ENCODE measurements around the gene JUND. TPM values are rescaled to one million over a fixed set of nuclear protein-coding genes. Genes with fewer than 3 reads are reported as not detected.
A peak's percentile ranks its signal among the peaks of the same experiment; 100 is the strongest.

JUND gene
- total and polyA plus RNA-seq, 2 of the 4 experiments (the other 2 are of a cell fraction) = 14.2 to 77.2 TPM

GRCh38 chr19:18232540-18233223 lies 48.7 kb downstream of the JUND start:
- no TSS peak for BruUV-seq (replicated peaks)
- intact Hi-C loops (cut with micrococcal nuclease) = no loop called here
- H3K14ac ChIP-seq (replicated peaks; ENCODE audit: low read depth, low read length) = no peak overlapping the region
- no peak overlapping the region for H3K4me3 ChIP-seq (ENCODE audit: insufficient read depth, low read depth, low read length)
- H4K91ac ChIP-seq (ENCODE audit: insufficient read depth, low read depth, low read length) = no peak overlapping the region
- H4K8ac ChIP-seq (ENCODE audit: low read depth in 2 of 2, low read length in 2 of 2) = no peak overlapping the region
- no peak overlapping the region for H2BK20ac ChIP-seq (ENCODE audit: low read depth, low read length)
- no peak overlapping the region for H3K23ac ChIP-seq (ENCODE audit: low read depth, low read length)
- H3K36me3 ChIP-seq (ENCODE audit: control insufficient read depth, insufficient read depth, low read length) = no peaks in the 10 kb centered on the region
- DNase-seq = no peak
- ChIA-PET CTCF (interaction anchor here (1.0 kb wide), 1 partner anchor 24 kb away, joined by 4 read pairs; no protein-coding TSS in a partner anchor), POLR2A (ENCODE audit: unreplicated experiment) (no interaction called here)
- 0% methylated on average over 15 of the region's 46 CpGs; no CpG with 5 or more reads in 1 of the 2 experiments for WGBS, 2 experiments (ENCODE audit: extremely low coverage in 2 of 2, insufficient read length in 1 of 2)
- H4K5ac ChIP-seq (ENCODE audit: low read depth, low read length) = no peak overlapping the region
- peak overlapping the region; percentile 5 for H2AK9ac ChIP-seq (replicated peaks; ENCODE audit: low read depth, low read length, poor library complexity)
- H2BK120ac ChIP-seq (ENCODE audit: low read depth, low read length) = no peak overlapping the region
- no peak overlapping the region for H3K4me2 ChIP-seq (ENCODE audit: low read depth, low read length)
- peak; percentile 32 for ATAC-seq (ENCODE audit: low read depth)
- H2BK15ac ChIP-seq (ENCODE audit: low read depth, low read length) = no peak overlapping the region
- no peak overlapping the region for H3K56ac ChIP-seq (ENCODE audit: extremely low read depth, insufficient read depth, low read length)
- no peak overlapping the region for H2AK5ac ChIP-seq (ENCODE audit: low read depth, low read length)
- peaks cover 3% of the 10 kb centered on the region; the same call in 1 of the 2 replicates for H3K9me3 ChIP-seq (ENCODE audit: control insufficient read depth, insufficient read depth, low read length)
- TF ChIP-seq RAD21 (IDR thresholded peaks at IDR 0.05; ENCODE audit: low read length) (0 out of 2 replicates have a peak, but pooled peaks have one; percentile 5), RFX5 (IDR thresholded peaks at IDR 0.05; ENCODE audit: low read depth, low read length) (no peak)
- TF ChIP-seq, protein P1, sequence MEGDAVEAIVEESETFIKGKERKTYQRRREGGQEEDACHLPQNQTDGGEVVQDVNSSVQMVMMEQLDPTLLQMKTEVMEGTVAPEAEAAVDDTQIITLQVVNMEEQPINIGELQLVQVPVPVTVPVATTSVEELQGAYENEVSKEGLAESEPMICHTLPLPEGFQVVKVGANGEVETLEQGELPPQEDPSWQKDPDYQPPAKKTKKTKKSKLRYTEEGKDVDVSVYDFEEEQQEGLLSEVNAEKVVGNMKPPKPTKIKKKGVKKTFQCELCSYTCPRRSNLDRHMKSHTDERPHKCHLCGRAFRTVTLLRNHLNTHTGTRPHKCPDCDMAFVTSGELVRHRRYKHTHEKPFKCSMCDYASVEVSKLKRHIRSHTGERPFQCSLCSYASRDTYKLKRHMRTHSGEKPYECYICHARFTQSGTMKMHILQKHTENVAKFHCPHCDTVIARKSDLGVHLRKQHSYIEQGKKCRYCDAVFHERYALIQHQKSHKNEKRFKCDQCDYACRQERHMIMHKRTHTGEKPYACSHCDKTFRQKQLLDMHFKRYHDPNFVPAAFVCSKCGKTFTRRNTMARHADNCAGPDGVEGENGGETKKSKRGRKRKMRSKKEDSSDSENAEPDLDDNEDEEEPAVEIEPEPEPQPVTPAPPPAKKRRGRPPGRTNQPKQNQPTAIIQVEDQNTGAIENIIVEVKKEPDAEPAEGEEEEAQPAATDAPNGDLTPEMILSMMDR (conservative IDR thresholded peaks at IDR 0.05; ENCODE audit: low read depth, low read length) = 0 out of 2 replicates have a peak, but pooled peaks have one; percentile 13
- H3K4me1 ChIP-seq (ENCODE audit: control insufficient read depth, insufficient read depth, low read length) = no peaks in the 10 kb centered on the region
- no peaks in the 10 kb centered on the region for H3K79me1 ChIP-seq (ENCODE audit: low read depth in 1 of 2, low read length in 2 of 2)
- no peak overlapping the region for H2BK5ac ChIP-seq (ENCODE audit: low read depth, low read length, poor library complexity, severe bottlenecking)
- H3K27me3 ChIP-seq (ENCODE audit: control insufficient read depth, insufficient read depth, low read length) = peaks cover 19% of the 10 kb centered on the region
- H4K20me1 ChIP-seq (ENCODE audit: insufficient read depth, low read length) = peaks cover 5% of the 10 kb centered on the region; the same call in 1 of the 2 replicates
- H3K18ac ChIP-seq (ENCODE audit: low read depth, low read length) = no peak overlapping the region
- no peak overlapping the region for H3K9ac ChIP-seq (ENCODE audit: low read depth, low read length)
- no peaks in the 10 kb centered on the region for H3K9me1 ChIP-seq (ENCODE audit: insufficient read depth, low read length)
- in situ Hi-C loops (cut with MboI; ENCODE audit: low sequenced_read_pairs) = no loop called here
- dilution Hi-C loops (cut with HindIII; ENCODE audit: low sequenced_read_pairs, unreplicated experiment) = no loop called here
- no peak overlapping the region for H3K27ac ChIP-seq (ENCODE audit: insufficient read depth, low read length)
- H3K4ac ChIP-seq (ENCODE audit: low read depth, low read length) = no peak overlapping the region
- H2AFZ ChIP-seq (replicated peaks; ENCODE audit: low read length, poor library complexity) = peak overlapping the region; percentile 5
